Left cardiac atrium (tissue), 4 donors: ENCODE measurements around the gene TRABD2B. TPM values are rescaled to one million over a fixed set of nuclear protein-coding genes. Genes with fewer than 3 reads are reported as not detected.

Experiments used
- ATAC-seq, 2 donors: fragments of 200-7000 bp; cut with Tn5 transposase; one replicate each; pipeline ENCODE4 v1.9.1; 2020; ENCODE audit warnings: mild to moderate bottlenecking in 2 of 2, moderate library complexity in 2 of 2
- DNase-seq: peaks from one replicate; pipeline ENCODE4 v3.0.0-alpha.2; 2020
- intact Hi-C, 2 donors: fragments of 100-400 bp; cut with DNase I; formaldehyde crosslinking; loops; one replicate each; pipeline versions ENCODE4 v1.14.1 to v1.15.1; 2022 to 2023
- total RNA-seq, 2 donors: library from RNA; stranded (reverse); fragmentation: NEBNext Ultra II Directional; extraction: Animal tissue kit (Norgen Biotek cat#: 25700); gene quantifications; one replicate each; pipeline ENCODE4 v1.2.1, GENCODE V29; 2021
- donor health status: DM: no; HTN: yes; CAD: no.
- donor health status: DM: no; HTN: yes; CAD: no; lungs with severe emphysema.
- donor health status: DM: yes; HTN: yes; CAD: no.
- donor health status: Dilated cardiomyopathy.

Gene TRABD2B
- total RNA-seq, 2 donors from 2014 or later, result 6.2 to 7.6 TPM

DNA sequence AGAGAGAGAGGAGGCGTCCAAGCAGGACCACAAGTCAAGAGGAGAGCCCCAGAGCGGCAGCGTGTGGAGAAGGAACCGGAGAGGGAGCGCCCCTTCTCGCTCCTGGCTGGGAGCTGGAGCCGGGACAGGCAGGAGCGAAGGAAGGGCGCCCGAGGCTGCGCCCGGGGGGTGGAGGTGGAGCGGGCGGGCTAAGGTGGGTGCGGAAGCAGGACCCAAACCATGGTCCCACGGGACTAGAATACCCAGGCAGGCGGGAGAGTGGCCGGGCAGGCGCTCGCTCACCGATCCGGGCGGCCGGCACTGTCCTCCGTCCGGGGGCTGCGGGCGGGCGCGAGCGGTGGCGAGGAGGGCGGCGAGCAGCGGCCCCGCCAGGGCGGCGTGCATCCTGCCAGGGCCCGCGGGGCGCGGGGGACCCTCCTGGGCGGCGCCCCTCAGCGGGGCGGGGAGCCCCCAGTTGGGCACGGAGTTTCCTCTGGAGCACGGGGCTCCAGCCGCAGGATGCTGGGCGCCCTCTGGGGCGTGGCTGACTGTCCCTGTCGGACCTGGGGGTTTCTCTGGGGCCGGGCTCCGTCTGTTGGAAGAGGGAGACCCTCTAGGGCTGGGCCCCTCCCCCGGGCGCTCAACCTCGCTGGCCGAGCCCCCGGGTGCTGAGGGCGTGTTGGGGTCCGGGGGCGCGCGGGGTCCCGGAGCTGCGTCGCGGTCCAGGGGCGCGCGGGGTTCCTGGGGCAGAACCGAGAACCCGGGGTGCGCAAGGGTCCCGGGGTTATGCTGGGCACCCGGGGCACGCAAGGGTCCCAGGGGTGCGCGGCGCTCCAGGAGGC, 569 bp downstream of the TRABD2B start:
- peak; percentile 44 for DNase-seq

DNA sequence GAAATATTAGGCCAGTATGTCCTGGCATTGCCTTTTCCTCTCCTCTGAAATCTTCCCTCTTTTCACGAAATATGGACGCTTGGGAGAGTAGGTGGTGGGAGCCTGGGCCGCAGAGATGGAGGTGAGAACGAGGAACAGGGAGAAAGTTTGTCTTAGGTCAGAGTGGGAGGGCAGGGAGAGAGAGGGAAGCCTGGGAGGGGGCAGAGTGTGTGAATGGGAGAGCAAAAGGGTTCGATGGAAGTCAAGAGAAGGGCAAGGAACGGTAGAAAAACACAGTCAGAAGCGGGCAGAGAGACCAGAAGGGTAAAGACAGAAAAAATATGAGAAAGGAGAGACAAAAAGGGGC, 1.2 kb downstream of the TRABD2B start:
- intact Hi-C loops, result loop anchor here (5.0 to 10.0 kb wide), 2 partner anchors 66 to 211 kb away; no protein-coding TSS in a partner anchor
- DNase-seq (no peak), ATAC-seq (no peak)

More for the DNA sequence above, 569 bp downstream of the TRABD2B start:
- peak; percentile 20 to 33 for ATAC-seq
- intact Hi-C loops, result loop anchor here (5.0 to 10.0 kb wide), 2 partner anchors 66 to 212 kb away; no protein-coding TSS in a partner anchor

DNA sequence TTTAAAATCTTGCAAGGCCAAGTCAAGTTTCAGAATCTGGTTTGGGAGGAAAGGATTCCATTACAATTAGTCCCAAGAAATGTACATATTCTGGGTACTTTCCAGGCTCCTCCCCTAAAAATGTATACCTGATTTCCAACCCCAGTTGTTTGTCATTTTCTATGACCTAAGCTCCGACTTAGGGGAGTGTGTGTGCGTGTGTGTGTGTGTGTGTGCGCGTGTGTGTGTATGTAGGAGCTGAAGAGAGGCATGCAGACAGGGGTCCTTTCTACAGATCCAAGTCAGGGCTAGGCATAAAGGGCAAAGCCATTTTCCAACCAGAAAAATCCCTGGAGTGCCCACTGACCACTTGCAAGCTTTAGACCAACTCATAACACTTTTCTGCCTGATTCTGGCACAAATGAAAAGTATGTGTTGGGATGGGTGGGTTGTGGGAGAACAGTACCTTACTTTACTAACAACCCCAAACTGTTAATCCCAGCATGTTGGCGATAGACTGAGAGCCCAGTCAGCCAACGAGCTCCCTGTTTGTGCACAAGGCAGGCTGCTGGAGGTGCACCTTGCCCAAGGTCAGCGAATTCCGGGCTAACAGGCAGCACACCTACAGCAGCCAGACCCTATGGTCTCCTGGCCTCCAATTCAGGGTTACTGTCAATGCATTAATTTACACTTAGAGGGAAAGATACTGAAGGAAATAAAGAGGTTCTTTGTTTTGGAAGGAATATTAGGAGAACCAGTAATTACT, 1.7 kb downstream of the TRABD2B start:
- DNase-seq (no peak), ATAC-seq (no peak)
- intact Hi-C loops, result loop anchor here (5.0 to 10.0 kb wide), 2 partner anchors 67 to 211 kb away; no protein-coding TSS in a partner anchor

DNA sequence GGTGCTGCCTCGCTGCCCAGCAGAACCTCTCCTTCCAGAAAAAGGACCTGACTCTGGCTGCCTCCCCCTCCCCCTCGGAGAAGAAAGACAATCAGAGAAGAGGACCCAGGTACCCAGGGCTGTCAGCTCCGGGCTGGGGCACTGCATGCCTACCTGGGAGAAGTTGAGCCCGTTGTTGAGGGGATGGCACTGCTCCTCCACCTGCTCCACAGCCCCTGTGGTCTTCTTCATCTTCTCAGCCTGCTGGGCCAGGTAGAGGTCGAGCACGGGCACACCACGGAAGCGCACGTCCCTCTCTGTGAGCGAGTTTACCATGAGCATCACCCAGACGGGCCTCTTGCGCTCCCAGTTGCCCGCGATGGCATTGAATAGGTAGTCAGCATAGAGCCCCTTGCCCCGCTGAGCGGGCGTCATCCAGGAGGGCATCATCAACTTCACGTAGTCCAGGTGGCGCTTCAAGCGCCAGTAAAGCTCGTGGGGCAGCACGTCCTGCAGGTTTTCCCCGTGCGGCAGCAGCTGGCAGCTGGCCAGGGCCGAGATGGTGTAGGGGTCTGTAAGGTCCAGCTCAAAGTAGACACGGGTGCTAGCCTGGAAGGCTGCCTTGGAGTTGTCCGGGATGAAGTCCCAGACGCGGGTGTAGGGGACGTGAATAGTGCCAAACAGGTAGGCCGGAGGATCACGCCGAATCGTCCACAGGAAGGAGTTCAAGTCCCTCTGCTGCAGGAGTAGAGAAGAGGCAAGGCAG, 3.1 kb downstream of the TRABD2B start:
- intact Hi-C loops, result loop anchor here in 1 of 2 donors (10.0 kb wide), 1 partner anchor 209 kb away; no protein-coding TSS in a partner anchor
- ATAC-seq (no peak), DNase-seq (no peak)

DNA sequence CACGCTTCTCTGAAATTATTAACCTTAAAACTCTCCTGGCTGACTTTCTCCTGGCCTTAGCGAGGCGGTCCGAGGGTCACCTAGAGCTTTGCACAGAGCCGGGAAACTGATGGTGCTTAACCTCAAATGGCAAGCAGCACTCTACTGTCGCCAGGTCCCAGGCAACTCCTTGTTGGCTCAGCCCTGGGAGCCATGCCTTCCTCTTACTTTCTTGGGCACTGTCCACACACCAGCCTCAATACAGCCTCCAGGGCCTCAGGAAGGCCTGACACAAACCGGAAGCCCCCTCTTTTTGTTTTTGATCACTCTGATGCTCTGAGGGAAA, 3.8 kb downstream of the TRABD2B start:
- ATAC-seq (no peak), DNase-seq (no peak)
- intact Hi-C loops, result loop anchor here in 1 of 2 donors (10.0 kb wide), 1 partner anchor 209 kb away; no protein-coding TSS in a partner anchor

DNA sequence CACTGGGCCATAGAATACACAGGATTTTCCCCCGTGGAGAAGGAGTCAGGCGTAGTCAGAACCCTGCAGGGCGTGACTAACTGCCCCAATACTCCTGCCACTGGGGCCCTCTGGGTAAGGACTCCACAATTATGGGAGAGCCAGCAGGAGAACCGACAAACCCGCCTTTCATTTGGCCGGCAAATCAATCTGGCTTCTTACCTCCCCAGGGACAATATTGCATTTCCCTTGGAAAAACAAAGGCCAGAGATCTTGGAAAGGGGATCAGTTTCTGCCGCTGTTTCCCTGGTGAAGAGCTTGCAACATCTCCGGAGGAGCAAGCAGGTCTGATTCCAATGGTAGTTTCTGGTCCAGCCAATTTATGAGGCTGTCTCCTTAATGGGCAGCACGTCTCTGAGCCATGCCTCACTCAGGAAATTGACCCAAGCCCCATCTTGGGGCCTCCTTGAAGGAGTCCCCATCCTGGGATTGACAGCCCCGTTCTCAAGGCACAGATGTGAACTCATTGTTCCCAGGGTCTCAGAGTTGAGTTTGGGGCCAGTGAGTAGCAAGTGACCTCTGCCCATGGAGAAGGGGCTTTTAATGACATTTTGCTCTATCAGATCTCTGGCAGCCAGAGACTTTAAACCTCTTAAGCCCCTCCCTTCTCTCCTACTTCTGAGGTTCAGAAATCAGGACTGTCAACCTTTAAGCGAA, 4.3 kb downstream of the TRABD2B start:
- DNase-seq (peak; percentile 61), ATAC-seq (peak; percentile 31 to 45)
- intact Hi-C loops, result loop anchor here in 1 of 2 donors (10.0 kb wide), 1 partner anchor 208 kb away; no protein-coding TSS in a partner anchor

DNA sequence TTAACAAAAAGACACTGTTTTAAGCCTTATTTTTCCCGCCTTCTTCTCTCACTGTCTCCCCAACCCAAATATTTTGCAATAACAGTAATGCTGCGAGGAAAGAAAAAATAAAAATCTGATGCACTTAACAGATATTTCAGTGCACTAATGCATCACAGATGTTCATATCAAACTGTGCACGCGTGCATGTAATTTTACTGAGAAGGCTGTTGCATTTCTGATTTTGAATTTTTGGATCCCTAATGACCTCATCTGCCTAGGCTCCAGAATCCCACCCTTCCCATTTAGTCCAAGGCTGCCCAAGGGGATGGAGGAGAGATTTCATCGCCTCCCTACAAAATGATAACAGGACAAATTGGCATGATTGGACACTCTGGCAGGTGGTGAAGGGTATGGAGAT, 5.5 kb downstream of the TRABD2B start:
- ATAC-seq (no peak), DNase-seq (no peak)
- intact Hi-C loops, result loop anchor here in 1 of 2 donors (10.0 kb wide), 1 partner anchor 207 kb away; no protein-coding TSS in a partner anchor

DNA sequence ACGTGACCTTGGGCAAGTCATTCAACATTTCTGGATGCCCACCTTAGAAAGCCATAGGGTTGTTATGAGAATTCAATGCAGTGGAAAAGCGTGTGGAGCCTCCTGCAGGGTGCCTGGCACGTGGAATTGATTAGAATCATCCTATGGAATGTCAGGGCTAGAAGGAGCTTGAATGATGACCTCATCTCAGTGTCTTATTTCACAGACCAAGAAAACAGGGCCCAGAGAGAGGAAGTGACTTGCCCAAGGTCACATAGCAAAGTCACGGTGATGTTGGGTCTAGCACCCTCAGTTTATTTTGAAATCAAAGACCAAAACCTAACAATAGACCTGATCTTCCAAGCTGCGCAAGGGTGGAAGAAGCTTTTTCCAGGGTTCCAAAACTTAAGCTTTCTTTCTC, 6.0 kb downstream of the TRABD2B start:
- intact Hi-C loops, result loop anchor here in 1 of 2 donors (10.0 kb wide), 1 partner anchor 206 kb away; no protein-coding TSS in a partner anchor
- no peak for ATAC-seq

DNA sequence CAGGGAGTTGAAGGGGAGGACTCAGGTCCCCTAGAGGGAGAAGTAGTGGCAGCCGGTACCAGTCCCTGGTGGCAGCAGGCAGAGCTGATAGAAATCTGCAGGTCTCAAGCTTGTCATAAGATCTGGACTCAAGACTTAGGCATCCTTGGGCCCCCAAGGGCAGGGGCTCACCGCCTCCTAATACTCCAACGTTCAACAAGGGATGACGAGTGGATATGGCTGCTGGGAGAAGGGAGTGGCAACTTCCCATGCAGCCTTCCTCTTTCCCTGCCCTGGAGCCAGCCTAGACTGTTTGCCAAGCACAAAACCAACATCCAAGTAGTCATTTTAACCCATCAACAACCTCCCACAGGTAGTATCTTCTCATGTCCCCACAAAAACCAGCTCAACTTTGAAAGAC, 6.9 kb downstream of the TRABD2B start:
- intact Hi-C loops, result loop anchor here in 1 of 2 donors (10.0 kb wide), 1 partner anchor 205 kb away; no protein-coding TSS in a partner anchor
- ATAC-seq (no peak), DNase-seq (no peak)

More for the DNA sequence above, 6.0 kb downstream of the TRABD2B start:
- no peak for DNase-seq

DNA sequence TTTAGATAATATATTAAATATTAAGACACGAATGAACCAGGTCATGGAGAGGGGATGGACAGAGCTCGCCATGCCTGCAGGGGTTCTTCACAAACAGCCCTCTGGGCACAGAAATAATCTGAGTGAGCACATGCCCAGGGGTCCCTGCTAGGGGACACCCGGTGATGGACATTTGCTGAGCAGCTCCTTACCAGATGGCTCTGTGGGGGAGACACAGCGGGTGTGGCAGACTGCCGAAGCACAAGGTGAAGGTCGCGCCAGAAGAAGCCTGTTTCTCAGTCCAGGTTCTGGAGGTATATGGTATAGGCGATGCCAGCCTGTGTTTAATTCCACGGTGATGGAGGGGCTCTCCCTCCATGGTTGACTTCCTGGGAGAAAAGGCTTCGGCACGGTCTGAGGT, 9.6 kb downstream of the TRABD2B start:
- ATAC-seq (no peak), DNase-seq (no peak)
- intact Hi-C loops, result no loop called here

DNA sequence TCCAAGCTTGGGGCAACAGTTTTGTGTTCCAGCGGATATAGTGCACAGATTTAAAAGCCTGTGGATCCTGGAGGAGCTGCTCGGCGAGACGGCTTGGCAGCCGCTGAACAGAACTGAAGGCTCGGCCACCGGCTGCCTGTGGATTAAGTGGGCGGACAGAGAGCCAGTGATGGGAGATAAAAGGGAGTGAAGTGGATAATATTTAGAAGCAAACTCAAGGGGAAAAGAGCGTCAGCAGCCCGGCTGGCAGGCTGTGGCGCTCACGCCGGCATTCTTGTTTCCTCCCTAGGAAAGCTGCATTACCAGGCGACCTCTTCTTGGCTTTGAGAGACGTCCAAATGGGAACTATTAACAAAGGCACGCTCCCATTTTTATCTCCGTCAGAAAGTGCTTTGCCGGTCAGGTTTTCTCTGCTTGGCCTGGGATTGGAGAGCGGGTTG, 10.4 kb downstream of the TRABD2B start:
- ATAC-seq (peak; percentile 79 to 89), DNase-seq (peak; percentile 83)
- intact Hi-C loops, result no loop called here

DNA sequence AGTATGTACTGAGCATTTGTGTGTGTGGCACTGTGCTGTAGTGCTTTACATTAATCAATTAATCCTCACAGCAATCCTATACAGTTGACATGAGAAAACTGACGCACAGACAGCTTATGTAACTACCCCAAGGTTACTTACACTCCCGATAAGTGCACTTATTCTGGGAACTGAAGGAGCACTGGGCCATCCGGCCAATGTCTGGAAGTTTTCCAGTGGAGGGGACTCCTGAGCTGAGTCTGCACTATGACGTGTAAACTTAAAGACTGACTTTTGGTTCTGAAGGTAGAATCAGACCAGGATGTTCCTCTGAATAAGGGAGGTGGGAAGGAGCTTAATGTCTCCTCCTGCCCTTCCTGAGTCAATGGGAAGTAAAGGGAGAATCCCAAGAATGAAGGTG, 12.2 kb downstream of the TRABD2B start:
- ATAC-seq (no peak), DNase-seq (no peak)
- intact Hi-C loops, result no loop called here

DNA sequence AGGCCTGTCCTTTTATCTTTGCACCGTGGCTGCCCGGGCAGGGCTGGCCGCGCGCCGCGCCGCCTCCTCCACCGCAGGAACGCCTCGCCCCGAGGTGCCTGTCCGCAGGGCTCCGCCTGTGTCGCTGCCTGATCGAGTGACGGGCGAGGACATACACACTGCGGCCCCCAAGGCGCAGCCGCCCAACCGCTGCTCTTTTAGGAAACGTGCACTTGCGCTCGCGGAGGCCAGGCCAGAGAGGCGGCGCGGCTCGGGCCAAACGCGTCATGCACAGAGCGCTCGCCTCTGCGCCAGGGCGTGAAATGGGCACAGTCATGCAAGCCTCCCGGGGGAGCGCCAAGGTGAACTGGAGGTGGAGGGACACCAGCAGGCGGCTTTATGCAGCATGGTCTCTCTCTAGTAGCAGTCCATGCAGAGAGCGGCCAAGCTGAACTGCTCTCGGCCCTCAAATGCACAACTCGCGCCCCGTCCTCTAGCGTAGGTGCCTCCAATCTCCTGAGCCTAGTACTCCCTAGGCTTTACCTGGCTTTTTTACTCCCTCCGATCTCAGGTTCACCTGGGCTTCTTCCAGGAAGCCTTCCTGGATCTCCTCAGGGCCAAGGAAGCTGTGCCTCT, 12.9 kb downstream of the TRABD2B start:
- ATAC-seq, result peak; percentile 58 to 64
- intact Hi-C loops, result no loop called here
- DNase-seq, result peak; percentile 81

DNA sequence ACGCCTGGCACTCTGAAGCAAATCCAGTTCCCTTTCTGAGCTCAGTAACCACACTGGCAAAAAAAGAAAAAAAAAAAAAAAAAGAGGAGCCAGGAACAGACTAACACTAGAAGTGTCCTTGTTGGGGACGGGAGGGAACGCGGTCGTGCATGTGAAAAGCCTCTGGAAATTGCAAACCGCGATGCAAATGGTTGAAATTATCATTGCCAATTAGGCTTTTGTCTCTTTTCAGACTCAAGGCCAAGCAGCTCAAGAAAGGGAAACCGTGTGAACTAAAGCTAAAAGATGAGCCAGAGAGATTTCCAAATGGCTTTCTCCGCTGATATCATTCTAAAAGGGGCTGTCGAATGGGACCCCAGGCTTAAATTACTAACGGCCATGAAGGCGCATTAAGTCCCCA, 13.5 kb downstream of the TRABD2B start:
- DNase-seq, result no peak
- intact Hi-C loops, result no loop called here
- no peak for ATAC-seq

DNA sequence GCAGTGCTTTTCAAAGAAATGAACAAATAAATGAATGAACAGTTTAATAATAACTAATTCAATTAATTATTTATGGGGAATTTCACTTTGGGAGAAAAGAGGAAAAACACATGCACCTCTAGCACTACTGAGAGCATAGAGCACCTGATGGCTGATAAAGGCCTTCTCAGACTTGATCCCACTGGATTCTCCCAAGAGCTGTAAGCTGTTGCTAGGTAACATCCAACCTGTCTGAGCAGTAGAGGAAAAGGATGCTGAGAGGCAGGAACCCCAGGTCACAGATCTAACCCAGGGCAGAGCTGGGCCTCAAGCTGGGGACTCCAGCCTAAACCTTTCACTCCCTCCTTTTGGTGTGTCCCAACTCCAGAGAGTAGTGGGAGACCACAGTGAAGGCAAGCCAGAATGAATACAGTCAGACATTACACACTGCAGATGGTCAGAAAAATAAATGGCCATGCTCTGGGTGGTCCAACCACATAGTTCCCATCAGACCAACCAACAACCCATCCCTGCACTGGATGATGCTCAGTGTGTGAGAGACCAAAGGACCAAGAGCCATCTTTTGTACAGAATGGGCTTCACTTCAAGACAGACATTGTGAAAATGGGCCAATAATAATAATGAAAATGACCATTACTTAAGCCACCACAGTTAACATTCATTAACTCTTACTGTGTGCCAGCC, 15.4 kb downstream of the TRABD2B start:
- no peak for DNase-seq
- ATAC-seq, result no peak
- intact Hi-C loops, result no loop called here

DNA sequence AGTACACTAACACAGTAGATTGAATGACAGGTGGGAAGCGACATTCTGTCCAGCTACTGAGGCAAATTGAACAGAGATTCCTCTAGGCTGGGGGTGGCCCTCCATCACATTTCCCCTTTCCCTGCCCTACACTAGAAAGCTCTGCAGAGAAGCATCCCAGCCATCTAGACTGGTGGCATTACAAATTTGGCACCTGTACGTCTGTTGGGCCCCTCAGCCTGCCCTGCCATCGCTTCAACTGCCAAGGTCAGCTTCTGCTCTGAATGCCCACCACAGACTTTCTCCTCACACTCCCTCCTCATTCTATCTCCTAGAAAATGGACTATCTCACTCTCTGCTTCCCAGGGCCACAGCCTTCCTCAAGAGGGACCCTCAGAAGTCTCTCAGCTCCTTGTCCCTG, 16.7 kb downstream of the TRABD2B start:
- no peak for ATAC-seq
- DNase-seq, result no peak
- intact Hi-C loops, result no loop called here

DNA sequence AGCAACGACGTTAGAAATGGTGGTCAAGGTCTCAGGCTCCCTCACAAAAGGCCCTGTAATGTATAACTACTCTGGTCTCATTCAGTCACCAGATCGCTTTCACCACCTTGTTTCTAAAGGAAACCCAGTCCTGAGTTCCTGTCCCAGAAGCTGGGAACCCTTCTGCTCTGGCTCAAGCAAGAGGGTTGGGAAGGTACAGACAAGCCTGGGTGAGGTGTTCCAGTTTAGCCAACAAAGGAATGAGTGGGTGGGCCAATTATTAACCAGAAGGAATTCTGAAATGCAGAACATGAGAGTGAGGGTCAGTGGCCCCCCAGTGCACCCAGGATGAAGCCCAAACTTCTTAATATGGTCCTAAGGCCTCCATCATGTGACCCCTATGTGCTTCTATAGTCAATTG, 17.5 kb downstream of the TRABD2B start:
- ATAC-seq (no peak), DNase-seq (no peak)
- intact Hi-C loops, result no loop called here

DNA sequence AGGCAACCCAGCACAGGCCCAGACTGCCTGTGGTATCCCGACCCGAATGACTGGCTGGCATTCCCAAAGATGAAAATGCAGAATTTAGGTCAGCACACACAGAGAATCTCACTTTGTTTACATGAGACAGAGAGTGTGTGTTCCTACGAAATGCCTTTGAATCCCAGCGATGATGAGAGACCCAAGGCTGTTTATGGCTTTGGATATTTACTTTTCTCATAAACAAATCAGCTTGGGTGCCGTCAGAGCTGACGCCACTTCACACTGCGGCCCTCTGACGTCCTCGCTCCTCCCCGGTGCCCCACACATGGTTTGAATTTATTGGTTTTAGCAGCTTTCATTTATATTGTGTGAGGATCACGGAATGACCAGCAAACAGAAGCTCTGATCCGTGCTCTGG, 18.7 kb downstream of the TRABD2B start:
- DNase-seq (no peak), ATAC-seq (no peak)
- intact Hi-C loops, result no loop called here
